ENCODE data around the gene ST8SIA6. TPM values are rescaled to one million over a fixed set of nuclear protein-coding genes. Genes with fewer than 3 reads are reported as not detected.

The ST8SIA6 gene
- total and polyA plus RNA-seq, 2 of the 8 experiments (the other 6 are each of a cell fraction or from before 2014, with no cell fraction given), result 0.70 to 1.1 TPM

- TF ChIP-seq SP1 (IDR thresholded peaks at IDR 0.05; ENCODE audit: low read depth, low read length) (no peak), KDM5A (IDR thresholded peaks at IDR 0.05; ENCODE audit: low read length) (no peak), RAD21 (IDR thresholded peaks at IDR 0.05 in 1 of 2, conservative IDR thresholded peaks at IDR 0.05 in 1 of 2; ENCODE audit: low read depth in 2 of 2, low read length in 2 of 2) (no peak)
Observed at GRCh38 chr10:17464545-17464944, 10.2 kb upstream of the ST8SIA6 start (continued).

Measured in H1 (cell line).